NCI-H1092 treated with DMSO at 0.1 percent for 48 hours (cell line): ENCODE data around the gene COA8.
A peak's percentile ranks its signal among the peaks of the same experiment; 100 is the strongest.
"Not testable (repeated sequence)": the region's sequence is repeated elsewhere in the genome, so short reads cannot be mapped to it uniquely, and the experiment has no call there.

Source experiments
- DNase-seq: peaks from one replicate; lab custom pipeline; 2025; lab: John Stamatoyannopoulos, UW

Gene COA8

GRCh38 chr14:103562429-103563225, at the start of gene COA8, which contains the start of gene BAG5:
Gene COA8 (plus strand): TSS chr14:103562960. CDS start chr14:103563002, 42 bp downstream.
Gene BAG5 (minus strand): TSS chr14:103562657. CDS start chr14:103561164, 1,493 bp downstream.
- peak; percentile 83 for DNase-seq

- DNase-seq = no peak
Measured at GRCh38 chr14:103514596-103515421, 48.0 kb upstream of the COA8 start.

- no peak for DNase-seq
Measured at GRCh38 chr14:103516426-103517173, 46.2 kb upstream of the COA8 start.

GRCh38 chr14:103517174-103517566, 45.6 kb upstream of the COA8 start:
- DNase-seq = no peak

- no peak for DNase-seq
Measured at GRCh38 chr14:103517721-103518421, 44.9 kb upstream of the COA8 start.

GRCh38 chr14:103518422-103519042, 44.2 kb upstream of the COA8 start:
- peak; percentile 16 for DNase-seq

- no peak for DNase-seq
Measured at GRCh38 chr14:103519043-103519836, 43.5 kb upstream of the COA8 start.

GRCh38 chr14:103519837-103520212, 42.9 kb upstream of the COA8 start:
- no peak for DNase-seq

- no peak for DNase-seq
Measured at GRCh38 chr14:103520269-103520656, 42.5 kb upstream of the COA8 start.

GRCh38 chr14:103520657-103521437, 41.9 kb upstream of the COA8 start:
- DNase-seq = peak; percentile 74

GRCh38 chr14:103521438-103521950, 41.3 kb upstream of the COA8 start:
- no peak for DNase-seq

GRCh38 chr14:103521951-103522563, 40.7 kb upstream of the COA8 start:
- peak; percentile 46 for DNase-seq

- peak; percentile 71 for DNase-seq
Measured at GRCh38 chr14:103522649-103523574, 39.8 kb upstream of the COA8 start, which contains the start of gene CKB. Gene CKB (minus strand): TSS chr14:103522830. CDS start chr14:103522493, 337 bp downstream.

GRCh38 chr14:103523575-103523954, 39.2 kb upstream of the COA8 start:
- DNase-seq = no peak

GRCh38 chr14:103524002-103524935, 38.5 kb upstream of the COA8 start:
- no peak for DNase-seq

GRCh38 chr14:103525430-103526246, 37.1 kb upstream of the COA8 start:
- DNase-seq = not testable (repeated sequence)
